ENCODE data around the gene FBXW4. TPM values are rescaled to one million over a fixed set of nuclear protein-coding genes. Genes with fewer than 3 reads are reported as not detected.

The FBXW4 gene
- polyA plus RNA-seq, 1 of the 3 experiments (the other 2 are of a cell fraction), result 27.6 TPM

Small RNA genes lying within 50 kb of the gene (small RNA-seq; reads per million reads assigned to genes)
- 0 to 32.7 (median 10.2) reads per million in 7 experiments for gene MIR3158-1
- gene RNU6-1165P, result 0 reads per million in 7 experiments

Other genes with a start within 250 kb of the FBXW4 start
- 22.0 and 27.3 TPM in 2 replicates for gene POLL, start 106.9 kb downstream of the FBXW4 start, polyA plus RNA-seq (2012; rRNA removed)
- gene DPCD, start 106.8 kb downstream of the FBXW4 start, polyA plus RNA-seq (2012; rRNA removed), result 106 and 121 TPM in 2 replicates
- gene FGF8, start 80.9 kb upstream of the FBXW4 start, polyA plus RNA-seq (2012; rRNA removed), result 0.34 TPM in 1 of 2 replicates, not detected in the other
- 89.3 and 105 TPM in 2 replicates for gene NPM3, start 88.3 kb upstream of the FBXW4 start, polyA plus RNA-seq (2012; rRNA removed)
- gene OGA, start 123.3 kb upstream of the FBXW4 start, polyA plus RNA-seq (2012; rRNA removed), result 24.8 and 36.6 TPM in 2 replicates
- gene KCNIP2, start 148.6 kb upstream of the FBXW4 start, polyA plus RNA-seq (2012; rRNA removed), result 1.0 and 1.8 TPM in 2 replicates